NK-92 (cell line): Measurements from ENCODE around the gene RSBN1.
"Not testable (repeated sequence)": the region's sequence is repeated elsewhere in the genome, so short reads cannot be mapped to it uniquely, and the experiment has no call there.

Source experiments
- DNase-seq: peaks from one replicate; lab custom pipeline; 2025; ENCODE audit not compliant: unreplicated experiment; lab: John Stamatoyannopoulos, UW

RSBN1 gene

GRCh38 chr1:113749402-113749801, 62.9 kb downstream of the RSBN1 start:
- no peak for DNase-seq

- DNase-seq: no peak
These were observed 64.9 kb downstream of the RSBN1 start for GRCh38 chr1:113747376-113747775.

GRCh38 chr1:113745425-113745824, 66.9 kb downstream of the RSBN1 start:
- no peak for DNase-seq

GRCh38 chr1:113744114-113744513, 68.2 kb downstream of the RSBN1 start:
- DNase-seq: no peak

GRCh38 chr1:113742515-113742914, 69.8 kb downstream of the RSBN1 start:
- DNase-seq: no peak

GRCh38 chr1:113734357-113735055, 77.8 kb downstream of the RSBN1 start:
- DNase-seq: no peak

GRCh38 chr1:113732802-113733201, 79.5 kb downstream of the RSBN1 start:
- no peak for DNase-seq

GRCh38 chr1:113721010-113721409, 91.3 kb downstream of the RSBN1 start:
- no peak for DNase-seq

GRCh38 chr1:113718621-113719020, 93.7 kb downstream of the RSBN1 start:
- not testable (repeated sequence) for DNase-seq

- DNase-seq: not testable (repeated sequence)
These were observed 94.8 kb downstream of the RSBN1 start for GRCh38 chr1:113717506-113717905.

- DNase-seq: no peak
These were observed 97.5 kb downstream of the RSBN1 start for GRCh38 chr1:113714606-113715269.
